ENCODE data around the gene KTN1. TPM values are rescaled to one million over a fixed set of nuclear protein-coding genes. Genes with fewer than 3 reads are reported as not detected.
A peak's percentile ranks its signal among the peaks of the same experiment; 100 is the strongest.

The KTN1 gene
- total RNA-seq, 6 experiments from 2014 or later = 135 to 175 (median 148) TPM

- peak; percentile 53 for DNase-seq
- peak overlapping the region; percentile 74 for H3K4me3 Mint-ChIP-seq
- peaks cover 24% of the 10 kb centered on the region for H3K4me1 Mint-ChIP-seq (ENCODE audit: low read depth)
Measured at GRCh38 chr14:55609681-55610080, 29.7 kb downstream of the KTN1 start.

GRCh38 chr14:55610713-55611370 lies 30.8 kb downstream of the KTN1 start:
- DNase-seq = no peak
- Mint-ChIP-seq H3K27ac (no peak overlapping the region), H3K9me3 (no peaks in the 10 kb centered on the region), H3K4me1 (ENCODE audit: low read depth) (peaks cover 24% of the 10 kb centered on the region), H3K4me3 (no peak overlapping the region), H3K36me3 (ENCODE audit: low read depth) (peaks cover 16% of the 10 kb centered on the region), H3K27me3 (ENCODE audit: insufficient read depth) (no peaks in the 10 kb centered on the region; the same call in none of the 2 replicates)
- TF ChIP-seq, protein P1, sequence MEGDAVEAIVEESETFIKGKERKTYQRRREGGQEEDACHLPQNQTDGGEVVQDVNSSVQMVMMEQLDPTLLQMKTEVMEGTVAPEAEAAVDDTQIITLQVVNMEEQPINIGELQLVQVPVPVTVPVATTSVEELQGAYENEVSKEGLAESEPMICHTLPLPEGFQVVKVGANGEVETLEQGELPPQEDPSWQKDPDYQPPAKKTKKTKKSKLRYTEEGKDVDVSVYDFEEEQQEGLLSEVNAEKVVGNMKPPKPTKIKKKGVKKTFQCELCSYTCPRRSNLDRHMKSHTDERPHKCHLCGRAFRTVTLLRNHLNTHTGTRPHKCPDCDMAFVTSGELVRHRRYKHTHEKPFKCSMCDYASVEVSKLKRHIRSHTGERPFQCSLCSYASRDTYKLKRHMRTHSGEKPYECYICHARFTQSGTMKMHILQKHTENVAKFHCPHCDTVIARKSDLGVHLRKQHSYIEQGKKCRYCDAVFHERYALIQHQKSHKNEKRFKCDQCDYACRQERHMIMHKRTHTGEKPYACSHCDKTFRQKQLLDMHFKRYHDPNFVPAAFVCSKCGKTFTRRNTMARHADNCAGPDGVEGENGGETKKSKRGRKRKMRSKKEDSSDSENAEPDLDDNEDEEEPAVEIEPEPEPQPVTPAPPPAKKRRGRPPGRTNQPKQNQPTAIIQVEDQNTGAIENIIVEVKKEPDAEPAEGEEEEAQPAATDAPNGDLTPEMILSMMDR (IDR thresholded peaks at IDR 0.05) = no peak

More at GRCh38 chr14:55609681-55610080, 29.7 kb downstream of the KTN1 start:
- H3K27ac Mint-ChIP-seq = peak overlapping the region; percentile 59
- peaks cover 16% of the 10 kb centered on the region for H3K36me3 Mint-ChIP-seq (ENCODE audit: low read depth)
- H3K27me3 Mint-ChIP-seq (ENCODE audit: insufficient read depth) = no peaks in the 10 kb centered on the region; the same call in none of the 2 replicates
- no peaks in the 10 kb centered on the region for H3K9me3 Mint-ChIP-seq
- TF ChIP-seq, protein P1 (IDR thresholded peaks at IDR 0.05) = no peak

DNA sequence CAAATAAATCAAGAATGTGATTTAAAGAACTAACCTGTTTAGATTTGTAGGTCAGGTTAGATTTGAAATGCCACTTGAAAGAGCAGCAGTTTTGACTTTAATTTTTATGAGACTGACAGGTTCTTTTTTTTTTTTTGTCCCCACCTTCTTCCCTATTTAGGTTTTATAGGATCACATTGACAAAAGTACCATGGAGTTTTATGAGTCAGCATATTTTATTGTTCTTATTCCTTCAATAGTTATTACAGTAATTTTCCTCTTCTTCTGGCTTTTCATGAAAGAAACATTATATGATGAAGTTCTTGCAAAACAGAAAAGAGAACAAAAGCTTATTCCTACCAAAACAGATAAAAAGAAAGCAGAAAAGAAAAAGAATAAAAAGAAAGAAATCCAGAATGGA lies 31.9 kb downstream of the KTN1 start:
- H3K4me1 Mint-ChIP-seq (ENCODE audit: low read depth) = peaks cover 24% of the 10 kb centered on the region
- H3K27me3 Mint-ChIP-seq (ENCODE audit: insufficient read depth) = no peaks in the 10 kb centered on the region; the same call in none of the 2 replicates
- no peak for DNase-seq
- TF ChIP-seq, protein P1 (IDR thresholded peaks at IDR 0.05) = no peak
- peaks cover 25% of the 10 kb centered on the region for H3K36me3 Mint-ChIP-seq (ENCODE audit: low read depth)
- no peaks in the 10 kb centered on the region for H3K9me3 Mint-ChIP-seq
- no peak overlapping the region for H3K27ac Mint-ChIP-seq
- no peak overlapping the region for H3K4me3 Mint-ChIP-seq

DNA sequence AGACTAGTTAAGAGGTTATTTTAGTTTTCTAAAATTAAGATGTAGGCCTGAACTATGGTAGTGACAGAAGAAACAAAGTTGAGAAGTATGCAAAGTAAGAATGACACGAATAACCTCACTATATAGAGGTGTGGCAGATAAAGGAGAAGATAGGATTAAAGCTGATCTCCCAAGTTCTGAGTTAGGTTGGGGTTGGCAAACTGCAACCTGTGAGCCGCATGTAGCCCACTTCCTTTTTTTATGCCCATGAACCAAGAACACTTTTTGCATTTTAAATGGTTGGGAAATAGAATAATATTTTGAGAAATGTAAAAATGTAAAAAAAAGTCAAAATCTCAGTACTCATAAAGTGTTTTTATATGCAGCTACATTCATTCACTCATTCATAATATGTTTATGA lies 34.3 kb downstream of the KTN1 start:
- no peak overlapping the region for H3K27ac Mint-ChIP-seq
- no peaks in the 10 kb centered on the region for H3K9me3 Mint-ChIP-seq
- TF ChIP-seq, protein P1 (IDR thresholded peaks at IDR 0.05) = no peak
- no peak for DNase-seq
- H3K36me3 Mint-ChIP-seq (ENCODE audit: low read depth) = peaks cover 40% of the 10 kb centered on the region
- peaks cover 18% of the 10 kb centered on the region for H3K4me1 Mint-ChIP-seq (ENCODE audit: low read depth)
- H3K27me3 Mint-ChIP-seq (ENCODE audit: insufficient read depth) = no peaks in the 10 kb centered on the region
- no peak overlapping the region for H3K4me3 Mint-ChIP-seq

DNA sequence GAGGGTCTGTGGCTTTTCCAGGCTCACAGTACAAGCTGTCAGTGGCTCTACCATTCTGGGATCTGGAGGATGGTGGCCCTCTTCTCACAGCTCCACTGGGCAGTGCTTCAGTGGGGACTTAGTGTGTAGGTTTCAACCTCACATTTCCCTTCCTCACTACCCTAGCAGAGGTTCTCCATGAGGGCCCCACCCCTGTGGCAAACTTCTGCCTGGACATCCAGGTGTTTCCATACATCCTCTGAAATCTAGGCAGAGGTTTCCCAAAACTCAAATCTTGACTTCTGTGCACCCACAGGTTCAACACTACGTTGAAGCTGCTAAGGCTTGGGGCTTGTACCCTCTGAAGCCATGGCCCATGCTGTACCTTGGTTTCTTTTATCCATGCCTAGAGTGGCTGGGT lies 40.3 kb downstream of the KTN1 start:
- H3K27me3 Mint-ChIP-seq (ENCODE audit: insufficient read depth) = no peaks in the 10 kb centered on the region
- H3K27ac Mint-ChIP-seq = no peak overlapping the region
- no peaks in the 10 kb centered on the region for H3K9me3 Mint-ChIP-seq
- DNase-seq = no peak
- no peak overlapping the region for H3K4me3 Mint-ChIP-seq
- TF ChIP-seq, protein P1 (IDR thresholded peaks at IDR 0.05) = no peak
- no peaks in the 10 kb centered on the region for H3K4me1 Mint-ChIP-seq (ENCODE audit: low read depth)
- H3K36me3 Mint-ChIP-seq (ENCODE audit: low read depth) = peaks cover 49% of the 10 kb centered on the region
